Right lobe of liver (tissue), 6 donors: ENCODE data around the gene LRP6. TPM values are rescaled to one million over a fixed set of nuclear protein-coding genes. Genes with fewer than 3 reads are reported as not detected.
A peak's percentile ranks its signal among the peaks of the same experiment; 100 is the strongest.

ENCODE experiments used
- ATAC-seq, 4 donors: fragments of 200-7000 bp; cut with Tn5 transposase; one replicate each; pipeline ENCODE4 v1.9.1; 2020; ENCODE audit warnings: mild to moderate bottlenecking in 4 of 4, moderate library complexity in 4 of 4
- DNase-seq, 3 donors: peaks; one replicate each; pipeline ENCODE4 v3.0.0-alpha.2; 2020
- H3K27ac ChIP-seq, 3 donors: fragments of 200-600 bp; one replicate each; pipeline ENCODE4 v1.8.0; 2022
- H3K27me3 ChIP-seq, 2 donors: fragments of 200-600 bp; one replicate each; pipeline ENCODE4 v1.8.0; 2022
- H3K36me3 ChIP-seq, 4 donors: fragments of 200-600 bp; sonication (generic) in 1 of 4; one replicate each; pipeline versions ENCODE4 v1.5.1 to v1.8.0; 2017 to 2022; ENCODE audit warnings: control low read depth in 1 of 4
- H3K4me1 ChIP-seq, 4 donors: fragments of 200-600 bp; sonication (generic) in 1 of 4; one replicate each; pipeline versions ENCODE4 v1.5.1 to v1.8.0; 2017 to 2022; ENCODE audit warnings: control low read depth in 1 of 4
- H3K4me3 ChIP-seq, 3 donors: fragments of 200-600 bp; one replicate each; pipeline ENCODE4 v1.8.0; 2022
- H3K9me3 ChIP-seq, 4 donors: fragments of 200-600 bp; sonication (generic) in 1 of 4; one replicate each; pipeline versions ENCODE4 v1.5.1 to v1.8.0; 2017 to 2022; ENCODE audit warnings: control low read depth in 1 of 4
- POLR2A ChIP-seq: fragments of 450-650 bp; IDR thresholded peaks from one replicate; pipeline ENCODE4 v1.6.1; 2017; ENCODE audit warnings: antibody characterized with exemption, mild to moderate bottlenecking
- WGBS: methylation state at CpG from one replicate; pipeline ENCODE4 v1.1.6; 2018; ENCODE audit warnings: low coverage, low lambda C conversion rate; ENCODE audit not compliant: insufficient coverage; ENCODE audit errors: missing lambda C conversion rate; 5-methylcytosine and 5-hydroxymethylcytosine counted together
- intact Hi-C, 2 donors: fragments of 100-400 bp; cut with DNase I; formaldehyde crosslinking; loops; one replicate each; pipeline versions ENCODE4 v1.11.2 to v1.14.1; 2022
- total RNA-seq, 6 experiments: library from RNA; depleted of rRNA in 2 of 6; stranded (reverse); fragments of >200 nt in 2 of 6; fragmentation: NEBNext Ultra II Directional in 3 of 6; extraction: Animal tissue kit (Norgen Biotek cat#: 25700) in 3 of 6; gene quantifications; one replicate each; pipeline versions ENCODE4 v1.1.0 to v1.2.4, GENCODE V29; 2016 to 2023
- TF ChIP-seq, protein P1 (sequence below), 4 donors: fragments of 200-600 bp in 3 of 4; fragments of 450-650 bp in 1 of 4; IDR thresholded peaks; one replicate each; pipeline versions ENCODE4 v1.5.1 to v1.8.0; 2016 to 2022; ENCODE audit warnings: antibody characterized with exemption in 4 of 4, mild to moderate bottlenecking in 2 of 4
- donor health status: DM: no; HTN: yes; CAD: no.
- donor health status: DM: no; HTN: no; CAD: no.
- donor health status: DM: no; HTN: no; CAD: no.
- donor health status: DM: no; HTN: yes; CAD: no.
- donor health status: DM: no; HTN: yes; CAD: no.

Gene LRP6
- total RNA-seq, 6 experiments from 2014 or later: 19.9 to 32.5 (median 22.2) TPM

GRCh38 chr12:12088761-12089160 is 178.1 kb downstream of the LRP6 start:
- Histone ChIP-seq H3K27me3 (no peaks in the 10 kb centered on the region), H3K4me3 (no peak overlapping the region), H3K4me1 (peaks cover 0 to 8% (median 0%) of the 10 kb centered on the region in 4 donors), H3K36me3 (no peaks in the 10 kb centered on the region), H3K27ac (peak overlapping the region in 1 of 3 donors; percentile 44), H3K9me3 (no peaks in the 10 kb centered on the region)
- ATAC-seq: no peak
- intact Hi-C loops: loop anchor here in 1 of 2 donors (10.0 kb wide), 1 partner anchor 246 kb away; no protein-coding TSS in a partner anchor
- TF ChIP-seq, protein P1, sequence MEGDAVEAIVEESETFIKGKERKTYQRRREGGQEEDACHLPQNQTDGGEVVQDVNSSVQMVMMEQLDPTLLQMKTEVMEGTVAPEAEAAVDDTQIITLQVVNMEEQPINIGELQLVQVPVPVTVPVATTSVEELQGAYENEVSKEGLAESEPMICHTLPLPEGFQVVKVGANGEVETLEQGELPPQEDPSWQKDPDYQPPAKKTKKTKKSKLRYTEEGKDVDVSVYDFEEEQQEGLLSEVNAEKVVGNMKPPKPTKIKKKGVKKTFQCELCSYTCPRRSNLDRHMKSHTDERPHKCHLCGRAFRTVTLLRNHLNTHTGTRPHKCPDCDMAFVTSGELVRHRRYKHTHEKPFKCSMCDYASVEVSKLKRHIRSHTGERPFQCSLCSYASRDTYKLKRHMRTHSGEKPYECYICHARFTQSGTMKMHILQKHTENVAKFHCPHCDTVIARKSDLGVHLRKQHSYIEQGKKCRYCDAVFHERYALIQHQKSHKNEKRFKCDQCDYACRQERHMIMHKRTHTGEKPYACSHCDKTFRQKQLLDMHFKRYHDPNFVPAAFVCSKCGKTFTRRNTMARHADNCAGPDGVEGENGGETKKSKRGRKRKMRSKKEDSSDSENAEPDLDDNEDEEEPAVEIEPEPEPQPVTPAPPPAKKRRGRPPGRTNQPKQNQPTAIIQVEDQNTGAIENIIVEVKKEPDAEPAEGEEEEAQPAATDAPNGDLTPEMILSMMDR (IDR thresholded peaks at IDR 0.05): no peak
- TF ChIP-seq POLR2A: no peak
- 81% methylated on average over 4 of the region's 9 CpGs for WGBS
- no peak for DNase-seq

DNA sequence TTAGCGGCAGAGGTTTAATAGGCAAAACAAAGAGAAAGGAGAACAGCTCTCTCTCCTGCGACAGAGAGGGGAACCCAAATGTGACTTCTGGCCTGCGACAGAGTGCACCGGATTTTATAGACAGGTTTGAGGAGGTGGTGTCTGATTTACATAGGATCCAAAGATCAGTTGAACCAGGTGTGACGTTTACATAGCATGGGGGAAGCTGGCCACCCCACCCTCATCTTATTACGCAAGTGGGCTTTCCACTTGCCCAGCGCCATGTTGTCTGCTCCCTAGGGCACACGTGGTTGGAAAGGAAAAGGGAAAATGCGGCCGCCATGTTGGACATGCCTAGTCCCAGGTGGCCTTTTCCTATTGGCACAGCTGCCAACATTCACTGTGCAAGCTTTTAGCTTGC is 178.7 kb downstream of the LRP6 start:
- Histone ChIP-seq H3K4me1 (peaks cover 0 to 6% (median 0%) of the 10 kb centered on the region in 4 donors), H3K9me3 (no peaks in the 10 kb centered on the region), H3K4me3 (no peak overlapping the region), H3K36me3 (no peaks in the 10 kb centered on the region), H3K27me3 (no peaks in the 10 kb centered on the region), H3K27ac (peak overlapping the region in 1 of 3 donors; percentile 44)
- peak in 2 of 4 donors; percentile 50 to 88 for ATAC-seq
- no peak for TF ChIP-seq POLR2A
- TF ChIP-seq, protein P1 (IDR thresholded peaks at IDR 0.05): no peak
- DNase-seq: peak in 1 of 3 donors; percentile 77
- 46% methylated on average over 8 of the region's 10 CpGs for WGBS
- intact Hi-C loops: loop anchor here in 1 of 2 donors (10.0 kb wide), 1 partner anchor 247 kb away; no protein-coding TSS in a partner anchor

- Histone ChIP-seq H3K4me1 (peaks cover 0 to 1% (median 0%) of the 10 kb centered on the region in 4 donors), H3K27ac (peak overlapping the region in 1 of 3 donors; percentile 44), H3K9me3 (no peaks in the 10 kb centered on the region), H3K27me3 (no peaks in the 10 kb centered on the region), H3K4me3 (no peak overlapping the region), H3K36me3 (no peaks in the 10 kb centered on the region)
- 84% methylated on average over 2 of the region's 2 CpGs for WGBS
- DNase-seq: no peak
- TF ChIP-seq POLR2A: no peak
- TF ChIP-seq, protein P1 (IDR thresholded peaks at IDR 0.05): no peak
- intact Hi-C loops: loop anchor here in 1 of 2 donors (10.0 kb wide), 1 partner anchor 247 kb away; no protein-coding TSS in a partner anchor
- ATAC-seq: no peak
Observed at GRCh38 chr12:12087693-12088034, 179.2 kb downstream of the LRP6 start.

DNA sequence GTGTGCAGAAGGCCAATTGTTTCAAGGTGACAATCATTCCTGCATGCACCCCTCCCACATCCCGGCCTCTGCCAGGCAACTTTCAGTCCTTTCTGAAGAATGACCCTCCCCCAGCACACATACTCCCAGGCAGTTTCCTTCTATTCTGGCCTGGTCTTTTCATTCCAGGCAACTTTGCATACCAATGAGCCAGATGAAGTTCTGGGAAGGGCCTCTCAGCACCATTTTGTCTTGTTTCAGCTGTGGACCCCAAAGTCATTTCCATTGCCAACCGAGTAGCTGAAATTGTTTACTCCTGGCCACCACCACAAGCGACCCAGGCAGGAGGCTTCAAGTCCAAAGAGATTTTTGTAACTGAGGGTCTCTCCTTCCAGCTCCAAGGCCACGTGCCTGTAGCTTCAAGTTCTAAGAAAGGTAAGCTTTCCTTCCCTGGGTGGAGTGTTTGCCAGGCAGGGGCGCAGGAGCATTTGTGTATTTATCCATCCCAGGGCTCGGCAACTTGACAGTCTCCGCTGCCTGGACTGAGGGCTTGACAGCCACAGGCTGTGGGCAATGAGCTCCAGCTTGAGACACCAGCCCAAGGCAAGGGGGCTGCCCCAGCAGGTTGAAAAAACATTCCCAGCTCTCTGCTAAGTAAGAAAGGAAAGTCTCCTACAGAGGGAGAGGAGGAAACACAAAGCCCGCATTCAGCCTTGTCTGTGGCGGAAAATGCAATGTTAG is 179.7 kb downstream of the LRP6 start:
- H3K27ac ChIP-seq: peak overlapping the region in 1 of 3 donors; percentile 44
- H3K36me3 ChIP-seq: no peaks in the 10 kb centered on the region
- no peaks in the 10 kb centered on the region for H3K9me3 ChIP-seq
- intact Hi-C loops: loop anchor here in 1 of 2 donors (10.0 kb wide), 1 partner anchor 248 kb away; no protein-coding TSS in a partner anchor
- peaks cover 0 to 3% (median 0%) of the 10 kb centered on the region in 4 donors for H3K4me1 ChIP-seq
- WGBS: 84% methylated on average over 5 of the region's 9 CpGs
- no peaks in the 10 kb centered on the region for H3K27me3 ChIP-seq
- TF ChIP-seq POLR2A: no peak
- TF ChIP-seq, protein P1 (IDR thresholded peaks at IDR 0.05): no peak
- H3K4me3 ChIP-seq: no peak overlapping the region
- no peak for ATAC-seq
- no peak for DNase-seq
